KOPT-K1 (cell line): ENCODE measurements around the gene UBA5.

Experiments used
- H3K27ac ChIP-seq: fragments of 200-600 bp; sonication (generic); 2 replicates; pipeline ENCODE4 v1.5.1; 2016; ENCODE audit warnings: antibody characterized with exemption, mild to moderate bottlenecking, low read depth, low read length; ENCODE audit not compliant: poor library complexity, severe bottlenecking
- H3K36me3 ChIP-seq: fragments of 200-600 bp; sonication (generic); 2 replicates; pipeline ENCODE4 v1.5.1; 2017; ENCODE audit warnings: antibody characterized with exemption, mild to moderate bottlenecking, low read length, moderate library complexity; ENCODE audit not compliant: insufficient read depth
- H3K9me3 ChIP-seq: fragments of 200-600 bp; sonication (generic); 2 replicates; pipeline ENCODE4 v1.5.1; 2017; ENCODE audit warnings: antibody characterized with exemption, low read length, mild to moderate bottlenecking; ENCODE audit not compliant: insufficient read depth, poor library complexity, severe bottlenecking

The UBA5 gene

GRCh38 chr3:132662212-132662611 is 2.1 kb downstream of the UBA5 start:
- H3K36me3 ChIP-seq: peaks cover 15% of the 10 kb centered on the region
- no peaks in the 10 kb centered on the region for H3K9me3 ChIP-seq
- H3K27ac ChIP-seq: no peak overlapping the region

- Histone ChIP-seq H3K27ac (no peak overlapping the region), H3K9me3 (no peaks in the 10 kb centered on the region), H3K36me3 (peaks cover 43% of the 10 kb centered on the region)
Observed at GRCh38 chr3:132665230-132665745, 5.2 kb downstream of the UBA5 start.

GRCh38 chr3:132669256-132669777 is 9.2 kb downstream of the UBA5 start:
- no peak overlapping the region for H3K27ac ChIP-seq
- peaks cover 82% of the 10 kb centered on the region for H3K36me3 ChIP-seq

GRCh38 chr3:132675408-132675807 is 15.3 kb downstream of the UBA5 start:
- Histone ChIP-seq H3K9me3 (no peaks in the 10 kb centered on the region), H3K36me3 (peaks cover 85% of the 10 kb centered on the region), H3K27ac (no peak overlapping the region)

More at GRCh38 chr3:132669256-132669777, 9.2 kb downstream of the UBA5 start:
- H3K9me3 ChIP-seq: no peaks in the 10 kb centered on the region

GRCh38 chr3:132679911-132680310 is 19.8 kb downstream of the UBA5 start:
- no peaks in the 10 kb centered on the region for H3K9me3 ChIP-seq
- peaks cover 61% of the 10 kb centered on the region for H3K36me3 ChIP-seq
- no peak overlapping the region for H3K27ac ChIP-seq

- H3K27ac ChIP-seq: no peak overlapping the region
- H3K36me3 ChIP-seq: peaks cover 52% of the 10 kb centered on the region
- no peaks in the 10 kb centered on the region for H3K9me3 ChIP-seq
Observed at GRCh38 chr3:132681421-132681820, 21.3 kb downstream of the UBA5 start.

GRCh38 chr3:132682201-132682600 is 22.1 kb downstream of the UBA5 start:
- no peaks in the 10 kb centered on the region for H3K9me3 ChIP-seq
- no peak overlapping the region for H3K27ac ChIP-seq
- H3K36me3 ChIP-seq: peaks cover 47% of the 10 kb centered on the region

GRCh38 chr3:132690040-132690439 is 29.9 kb downstream of the UBA5 start:
- Histone ChIP-seq H3K27ac (no peak overlapping the region), H3K9me3 (no peaks in the 10 kb centered on the region), H3K36me3 (peaks cover 54% of the 10 kb centered on the region)

- Histone ChIP-seq H3K36me3 (peaks cover 41% of the 10 kb centered on the region), H3K9me3 (no peaks in the 10 kb centered on the region), H3K27ac (no peak overlapping the region)
Observed at GRCh38 chr3:132694991-132695390, 34.9 kb downstream of the UBA5 start.

GRCh38 chr3:132695422-132695821 is 35.3 kb downstream of the UBA5 start:
- Histone ChIP-seq H3K36me3 (peaks cover 43% of the 10 kb centered on the region), H3K9me3 (no peaks in the 10 kb centered on the region), H3K27ac (no peak overlapping the region)

GRCh38 chr3:132703733-132704132 is 43.6 kb downstream of the UBA5 start:
- no peak overlapping the region for H3K27ac ChIP-seq
- H3K36me3 ChIP-seq: peaks cover 37% of the 10 kb centered on the region
- no peaks in the 10 kb centered on the region for H3K9me3 ChIP-seq

GRCh38 chr3:132709761-132710160 is 49.6 kb downstream of the UBA5 start:
- H3K27ac ChIP-seq: no peak overlapping the region
- H3K36me3 ChIP-seq: peaks cover 18% of the 10 kb centered on the region
- no peaks in the 10 kb centered on the region for H3K9me3 ChIP-seq

- Histone ChIP-seq H3K9me3 (no peaks in the 10 kb centered on the region), H3K27ac (no peak overlapping the region), H3K36me3 (peaks cover 18% of the 10 kb centered on the region)
Observed at GRCh38 chr3:132710311-132710710, 50.2 kb downstream of the UBA5 start.

GRCh38 chr3:132713977-132714727 is 54.0 kb downstream of the UBA5 start:
- Histone ChIP-seq H3K27ac (no peak overlapping the region), H3K9me3 (no peaks in the 10 kb centered on the region), H3K36me3 (peaks cover 11% of the 10 kb centered on the region)

GRCh38 chr3:132716372-132716771 is 56.2 kb downstream of the UBA5 start:
- H3K36me3 ChIP-seq: peaks cover 5% of the 10 kb centered on the region
- no peaks in the 10 kb centered on the region for H3K9me3 ChIP-seq
- no peak overlapping the region for H3K27ac ChIP-seq

- H3K9me3 ChIP-seq: no peaks in the 10 kb centered on the region
- H3K36me3 ChIP-seq: peaks cover 5% of the 10 kb centered on the region; the same call in 1 of the 2 replicates
- H3K27ac ChIP-seq: no peak overlapping the region
Observed at GRCh38 chr3:132720228-132720627, 60.1 kb downstream of the UBA5 start.
